ENCODE results near the gene GMPPA. TPM values are rescaled to one million over a fixed set of nuclear protein-coding genes. Genes with fewer than 3 reads are reported as not detected.

GMPPA gene
- total RNA-seq, 1 experiment from 2014 or later, result 32.0 TPM

DNA sequence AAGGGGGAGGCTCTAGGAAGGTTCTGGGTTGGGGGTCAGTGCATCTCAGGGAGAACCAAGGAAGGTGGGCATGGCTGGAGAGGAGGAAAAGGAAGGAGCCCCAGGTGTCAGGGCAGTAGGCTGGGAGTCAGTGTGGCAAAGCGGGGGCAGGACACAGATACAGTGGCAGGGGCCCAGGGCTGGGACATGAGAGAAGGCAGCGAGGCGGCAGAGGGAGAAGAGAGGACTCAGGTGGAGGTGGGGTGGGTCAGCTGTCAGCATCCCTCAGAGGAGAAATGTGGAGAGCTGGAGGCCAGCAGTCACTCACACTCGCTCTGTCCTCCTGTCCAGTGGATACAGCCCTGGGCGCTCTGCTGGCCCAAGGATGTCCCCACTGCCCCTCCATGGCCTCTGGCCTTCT lies 5.6 kb upstream of the GMPPA start:
- no peak overlapping the region for H3K27ac Mint-ChIP-seq
- no peak for DNase-seq
- no peak overlapping the region for H2AFZ ChIP-seq (ENCODE audit: low read length)
- H2BK15ac ChIP-seq (ENCODE audit: low read depth, low read length), result no peak overlapping the region
- H3K56ac ChIP-seq (ENCODE audit: insufficient read length, low read depth, low read length), result no peak overlapping the region
- peaks cover 15% of the 10 kb centered on the region for H3K23me2 ChIP-seq (ENCODE audit: insufficient read length, low read depth, low read length, poor library complexity, severe bottlenecking)
- H3K4me1 Mint-ChIP-seq, result peaks cover 10 to 35% of the 10 kb centered on the region in 2 experiments
- no peak overlapping the region for H4K91ac ChIP-seq (ENCODE audit: insufficient read length, low read depth, low read length)
- H3K9me3 Mint-ChIP-seq, result no peaks in the 10 kb centered on the region; a peak in 1 of 5 replicates
- H3K18ac ChIP-seq (ENCODE audit: insufficient read length, low read depth, low read length), result no peak overlapping the region
- H3K4me1 ChIP-seq (ENCODE audit: insufficient read depth, low read length), result no peaks in the 10 kb centered on the region; the same call in 1 of the 2 replicates
- H4K20me1 ChIP-seq (ENCODE audit: control insufficient read depth, insufficient read depth, insufficient read length), result no peaks in the 10 kb centered on the region
- no peak overlapping the region for H3T11ph ChIP-seq (ENCODE audit: low read length)
- no peaks in the 10 kb centered on the region for H3K79me2 ChIP-seq (ENCODE audit: insufficient read depth, low read length)
- H3K9ac ChIP-seq (ENCODE audit: extremely low read depth, insufficient read length, low read length), result no peak overlapping the region
- no peak overlapping the region for H3K27ac ChIP-seq (ENCODE audit: insufficient read length, low read depth, low read length)
- no peak overlapping the region for H2BK20ac ChIP-seq (ENCODE audit: low read depth, low read length, poor library complexity, severe bottlenecking)
- no peaks in the 10 kb centered on the region for H3K36me3 Mint-ChIP-seq (ENCODE audit: insufficient read depth in 1 of 3, low read depth in 3 of 3)
- peaks cover 59% of the 10 kb centered on the region for H3K27me3 Mint-ChIP-seq (ENCODE audit: low read depth)
- no peak overlapping the region for H4K5ac ChIP-seq (ENCODE audit: insufficient read length, low read depth, low read length)
- H2AK5ac ChIP-seq (ENCODE audit: insufficient read length, low read length), result no peak overlapping the region
- no CpG with 5 or more reads among the region's 5 CpGs for WGBS (ENCODE audit: extremely low coverage, insufficient read length, low lambda C conversion rate)
- no peak overlapping the region for H3K23ac ChIP-seq (ENCODE audit: insufficient read length, low read depth, low read length)
- H3K9me3 ChIP-seq (ENCODE audit: control insufficient read depth, low read depth, low read length), result no peaks in the 10 kb centered on the region
- no peak overlapping the region for H3K14ac ChIP-seq (ENCODE audit: insufficient read depth, low read length)
- no peak overlapping the region for H3K4ac ChIP-seq (ENCODE audit: low read depth, low read length)
- no peak overlapping the region for H2BK5ac ChIP-seq (ENCODE audit: insufficient read length, low read length)
- no peak overlapping the region for H3K4me2 ChIP-seq (ENCODE audit: insufficient read depth, insufficient read length, low read length)
- H2BK12ac ChIP-seq (ENCODE audit: insufficient read length, low read depth, low read length), result no peak overlapping the region
- TF ChIP-seq, protein P1, sequence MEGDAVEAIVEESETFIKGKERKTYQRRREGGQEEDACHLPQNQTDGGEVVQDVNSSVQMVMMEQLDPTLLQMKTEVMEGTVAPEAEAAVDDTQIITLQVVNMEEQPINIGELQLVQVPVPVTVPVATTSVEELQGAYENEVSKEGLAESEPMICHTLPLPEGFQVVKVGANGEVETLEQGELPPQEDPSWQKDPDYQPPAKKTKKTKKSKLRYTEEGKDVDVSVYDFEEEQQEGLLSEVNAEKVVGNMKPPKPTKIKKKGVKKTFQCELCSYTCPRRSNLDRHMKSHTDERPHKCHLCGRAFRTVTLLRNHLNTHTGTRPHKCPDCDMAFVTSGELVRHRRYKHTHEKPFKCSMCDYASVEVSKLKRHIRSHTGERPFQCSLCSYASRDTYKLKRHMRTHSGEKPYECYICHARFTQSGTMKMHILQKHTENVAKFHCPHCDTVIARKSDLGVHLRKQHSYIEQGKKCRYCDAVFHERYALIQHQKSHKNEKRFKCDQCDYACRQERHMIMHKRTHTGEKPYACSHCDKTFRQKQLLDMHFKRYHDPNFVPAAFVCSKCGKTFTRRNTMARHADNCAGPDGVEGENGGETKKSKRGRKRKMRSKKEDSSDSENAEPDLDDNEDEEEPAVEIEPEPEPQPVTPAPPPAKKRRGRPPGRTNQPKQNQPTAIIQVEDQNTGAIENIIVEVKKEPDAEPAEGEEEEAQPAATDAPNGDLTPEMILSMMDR (conservative IDR thresholded peaks at IDR 0.05), result no peak
- H3K79me1 ChIP-seq (ENCODE audit: insufficient read depth, low read depth, low read length, poor library complexity, severe bottlenecking), result no peaks in the 10 kb centered on the region
- no peak overlapping the region; a peak in 1 of 5 replicates for H3K4me3 Mint-ChIP-seq
- H2BK120ac ChIP-seq (ENCODE audit: low read depth, low read length, poor library complexity, severe bottlenecking), result no peak overlapping the region
- peaks cover 15% of the 10 kb centered on the region; the same call in 1 of the 2 replicates for H3K27me3 ChIP-seq (ENCODE audit: insufficient read depth, low read length)
- H4K8ac ChIP-seq (replicated peaks; ENCODE audit: insufficient read length, low read depth, low read length), result no peak overlapping the region
